ENCODE data around the gene ISOC1. TPM values are rescaled to one million over a fixed set of nuclear protein-coding genes. Genes with fewer than 3 reads are reported as not detected.

The ISOC1 gene
- total and polyA plus RNA-seq, 2 of the 13 experiments (the other 11 are each of a cell fraction or from before 2014, with no cell fraction given): 25.7 to 51.3 TPM

DNA sequence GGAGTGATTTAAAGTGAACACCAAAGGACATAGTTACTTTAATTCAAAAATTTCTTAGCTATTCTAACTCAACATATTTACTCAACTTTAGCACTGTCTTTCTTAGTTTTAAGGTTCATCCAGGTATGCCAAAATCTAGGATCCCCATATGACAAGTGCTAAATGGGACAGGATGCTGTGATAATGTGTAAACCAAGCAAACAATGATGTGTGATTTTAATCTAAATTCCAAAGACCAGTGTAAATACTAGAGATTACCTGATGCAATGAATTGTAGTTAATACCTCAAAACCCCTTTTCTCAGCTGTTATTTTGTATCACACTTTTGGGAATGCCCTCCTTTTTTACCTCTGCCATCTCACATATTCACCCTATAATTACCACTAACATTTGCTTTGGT is 26.8 kb upstream of the ISOC1 start:
- ChIA-PET POLR2A (interaction anchor here (1.3 kb wide), 1 partner anchor 27 kb away, joined by 3 read pairs; the partner anchor contains the start of gene ISOC1), CTCF (ENCODE audit: low intra/inter-chr PET ratio, low total read pairs) (no interaction called here)
- intact Hi-C loops (cut with micrococcal nuclease; ENCODE audit: unreplicated experiment): no loop called here
- no peak overlapping the region for H3K27ac ChIP-seq (ENCODE audit: extremely low read length, insufficient read depth, low read length)
- ATAC-seq (no peak), FAIRE-seq (no peak), DNase-seq (ENCODE audit: low spot score) (no peak)
- H3K36me3 ChIP-seq (replicated peaks in 1 of 2; ENCODE audit: control insufficient read depth in 1 of 2, insufficient read depth in 2 of 2, low read length in 2 of 2): no peaks in the 10 kb centered on the region
- no peaks in the 10 kb centered on the region for H3K4me1 ChIP-seq (ENCODE audit: insufficient read depth, low read length)
- H2AFZ ChIP-seq (ENCODE audit: low read length): no peak overlapping the region
- TF ChIP-seq ZNF205 (CRISPR knock-in tag; IDR thresholded peaks at IDR 0.05) (no peak), ZNF256 (CRISPR knock-in tag; conservative IDR thresholded peaks at IDR 0.05) (no peak), MBD4 (IDR thresholded peaks at IDR 0.05; ENCODE audit: borderline replicate concordance, low read length) (no peak), KDM2A (CRISPR knock-in tag; IDR thresholded peaks at IDR 0.05; ENCODE audit: borderline replicate concordance, low read depth) (no peak), ATRX (CRISPR knock-in tag; IDR thresholded peaks at IDR 0.05; ENCODE audit: borderline replicate concordance) (no peak), MTF2 (CRISPR knock-in tag; IDR thresholded peaks at IDR 0.05; ENCODE audit: borderline replicate concordance) (no peak), SSRP1 (CRISPR knock-in tag; IDR thresholded peaks at IDR 0.05) (no peak), ZNF792 (CRISPR knock-in tag; IDR thresholded peaks at IDR 0.05) (no peak), DR1 (CRISPR knock-in tag; IDR thresholded peaks at IDR 0.05) (no peak)
- TF ChIP-seq, protein P1, sequence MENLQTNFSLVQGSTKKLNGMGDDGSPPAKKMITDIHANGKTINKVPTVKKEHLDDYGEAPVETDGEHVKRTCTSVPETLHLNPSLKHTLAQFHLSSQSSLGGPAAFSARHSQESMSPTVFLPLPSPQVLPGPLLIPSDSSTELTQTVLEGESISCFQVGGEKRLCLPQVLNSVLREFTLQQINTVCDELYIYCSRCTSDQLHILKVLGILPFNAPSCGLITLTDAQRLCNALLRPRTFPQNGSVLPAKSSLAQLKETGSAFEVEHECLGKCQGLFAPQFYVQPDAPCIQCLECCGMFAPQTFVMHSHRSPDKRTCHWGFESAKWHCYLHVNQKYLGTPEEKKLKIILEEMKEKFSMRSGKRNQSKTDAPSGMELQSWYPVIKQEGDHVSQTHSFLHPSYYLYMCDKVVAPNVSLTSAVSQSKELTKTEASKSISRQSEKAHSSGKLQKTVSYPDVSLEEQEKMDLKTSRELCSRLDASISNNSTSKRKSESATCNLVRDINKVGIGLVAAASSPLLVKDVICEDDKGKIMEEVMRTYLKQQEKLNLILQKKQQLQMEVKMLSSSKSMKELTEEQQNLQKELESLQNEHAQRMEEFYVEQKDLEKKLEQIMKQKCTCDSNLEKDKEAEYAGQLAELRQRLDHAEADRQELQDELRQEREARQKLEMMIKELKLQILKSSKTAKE (CRISPR knock-in tag; IDR thresholded peaks at IDR 0.05; ENCODE audit: borderline replicate concordance): no peak
- TF ChIP-seq, protein P2, sequence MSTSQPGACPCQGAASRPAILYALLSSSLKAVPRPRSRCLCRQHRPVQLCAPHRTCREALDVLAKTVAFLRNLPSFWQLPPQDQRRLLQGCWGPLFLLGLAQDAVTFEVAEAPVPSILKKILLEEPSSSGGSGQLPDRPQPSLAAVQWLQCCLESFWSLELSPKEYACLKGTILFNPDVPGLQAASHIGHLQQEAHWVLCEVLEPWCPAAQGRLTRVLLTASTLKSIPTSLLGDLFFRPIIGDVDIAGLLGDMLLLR (CRISPR knock-in tag; IDR thresholded peaks at IDR 0.05): no peak
- TF ChIP-seq, protein P3, sequence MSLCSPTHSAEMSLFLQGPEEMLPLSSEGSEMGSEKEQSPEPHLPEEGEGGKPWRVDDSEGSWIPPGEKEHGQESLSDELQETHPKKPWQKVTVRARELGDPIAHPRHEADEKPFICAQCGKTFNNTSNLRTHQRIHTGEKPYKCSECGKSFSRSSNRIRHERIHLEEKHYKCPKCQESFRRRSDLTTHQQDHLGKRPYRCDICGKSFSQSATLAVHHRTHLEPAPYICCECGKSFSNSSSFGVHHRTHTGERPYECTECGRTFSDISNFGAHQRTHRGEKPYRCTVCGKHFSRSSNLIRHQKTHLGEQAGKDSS (CRISPR knock-in tag; IDR thresholded peaks at IDR 0.05; ENCODE audit: borderline replicate concordance, low read depth): no peak
- TF ChIP-seq, protein P4, sequence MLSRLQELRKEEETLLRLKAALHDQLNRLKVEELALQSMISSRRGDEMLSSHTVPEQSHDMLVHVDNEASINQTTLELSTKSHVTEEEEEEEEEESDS (CRISPR knock-in tag; IDR thresholded peaks at IDR 0.05; ENCODE audit: borderline replicate concordance): no peak
- TF ChIP-seq, protein P5, sequence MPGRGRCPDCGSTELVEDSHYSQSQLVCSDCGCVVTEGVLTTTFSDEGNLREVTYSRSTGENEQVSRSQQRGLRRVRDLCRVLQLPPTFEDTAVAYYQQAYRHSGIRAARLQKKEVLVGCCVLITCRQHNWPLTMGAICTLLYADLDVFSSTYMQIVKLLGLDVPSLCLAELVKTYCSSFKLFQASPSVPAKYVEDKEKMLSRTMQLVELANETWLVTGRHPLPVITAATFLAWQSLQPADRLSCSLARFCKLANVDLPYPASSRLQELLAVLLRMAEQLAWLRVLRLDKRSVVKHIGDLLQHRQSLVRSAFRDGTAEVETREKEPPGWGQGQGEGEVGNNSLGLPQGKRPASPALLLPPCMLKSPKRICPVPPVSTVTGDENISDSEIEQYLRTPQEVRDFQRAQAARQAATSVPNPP (CRISPR knock-in tag; IDR thresholded peaks at IDR 0.05): no peak
- no peaks in the 10 kb centered on the region for H3K79me2 ChIP-seq (ENCODE audit: insufficient read depth, low read length)
- H3K9ac ChIP-seq (ENCODE audit: insufficient read depth, low read depth, low read length): no peak overlapping the region
- H3K9me3 ChIP-seq (ENCODE audit: low read length): no peaks in the 10 kb centered on the region
- H3K4me2 ChIP-seq (ENCODE audit: low read depth, low read length): no peak overlapping the region
- no TSS peak for BruUV-seq (replicated peaks)
- no peaks in the 10 kb centered on the region for H4K20me1 ChIP-seq (ENCODE audit: insufficient read depth, low read length)
- in situ Hi-C loops (cut with HindIII; ENCODE audit: extremely low pct_ligation_motif_present, low pct_unique_long_range_greater_than_20kb): no loop called here
- no peak overlapping the region for H3K4me3 ChIP-seq (replicated peaks in 1 of 3; ENCODE audit: insufficient read depth in 1 of 3, low read depth in 2 of 3, low read length in 3 of 3)
- no peaks in the 10 kb centered on the region for H3K27me3 ChIP-seq (ENCODE audit: control insufficient read depth in 1 of 2, insufficient read depth in 2 of 2, low read length in 2 of 2)
